HG02943 (cell line): Measurements from ENCODE around the gene ARHGAP45.

Experiments used
- ATAC-seq: cut with Tn5 transposase; IDR thresholded peaks from one replicate; pipeline ENCODE4 v1.9.1; 2021; ENCODE audit warnings: mild to moderate bottlenecking, low read depth, moderate library complexity; ENCODE audit not compliant: unreplicated experiment

The ARHGAP45 gene

GRCh38 chr19:1068009-1069001 lies 1.3 kb downstream of the ARHGAP45 start:
- no peak for ATAC-seq

DNA sequence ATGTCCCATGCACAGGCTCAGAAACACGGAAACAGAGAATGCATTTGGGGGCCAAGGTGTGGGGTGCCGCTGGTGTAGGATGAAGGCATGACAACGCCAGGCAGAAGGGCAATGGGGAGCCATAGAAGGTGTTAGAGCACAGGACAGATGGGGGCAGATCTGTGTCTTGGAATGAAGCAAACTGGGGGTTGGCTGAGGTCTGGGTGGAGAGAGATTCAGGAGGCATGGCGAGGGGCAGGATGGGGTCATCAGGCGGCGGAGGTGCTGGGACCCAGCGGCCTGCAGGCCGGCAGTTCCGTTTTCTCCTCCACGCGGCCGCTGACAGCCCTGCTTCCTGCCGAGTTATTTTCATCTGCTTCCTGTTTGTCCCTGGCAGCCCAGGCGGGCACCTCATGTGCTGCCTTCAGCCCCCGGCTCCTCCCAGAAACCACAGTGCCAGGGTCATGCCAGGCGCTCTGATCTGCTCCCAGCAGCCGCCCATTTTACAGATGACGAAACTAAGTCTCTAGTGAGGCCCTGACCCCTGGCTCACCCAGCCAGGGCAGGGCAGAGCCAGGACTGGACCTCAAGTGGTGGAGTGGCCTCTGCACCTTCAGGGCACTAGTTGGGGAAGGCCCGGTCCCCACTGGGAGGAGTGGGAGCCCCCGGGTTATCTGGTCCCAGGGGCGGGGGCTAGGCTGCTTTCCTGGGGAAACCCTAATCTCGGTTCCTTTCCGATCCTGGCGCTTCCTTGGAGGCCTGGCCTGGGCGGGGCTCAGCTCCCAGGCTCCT lies 2.2 kb downstream of the ARHGAP45 start:
- ATAC-seq: no peak

GRCh38 chr19:1070576-1070930 lies 3.6 kb downstream of the ARHGAP45 start:
- no peak for ATAC-seq

- ATAC-seq: no peak
Measured at GRCh38 chr19:1070931-1071791, 4.2 kb downstream of the ARHGAP45 start.

GRCh38 chr19:1072371-1073015 lies 5.5 kb downstream of the ARHGAP45 start:
- ATAC-seq: no peak

- ATAC-seq: no peak
Measured at GRCh38 chr19:1073063-1073955, 6.3 kb downstream of the ARHGAP45 start.

DNA sequence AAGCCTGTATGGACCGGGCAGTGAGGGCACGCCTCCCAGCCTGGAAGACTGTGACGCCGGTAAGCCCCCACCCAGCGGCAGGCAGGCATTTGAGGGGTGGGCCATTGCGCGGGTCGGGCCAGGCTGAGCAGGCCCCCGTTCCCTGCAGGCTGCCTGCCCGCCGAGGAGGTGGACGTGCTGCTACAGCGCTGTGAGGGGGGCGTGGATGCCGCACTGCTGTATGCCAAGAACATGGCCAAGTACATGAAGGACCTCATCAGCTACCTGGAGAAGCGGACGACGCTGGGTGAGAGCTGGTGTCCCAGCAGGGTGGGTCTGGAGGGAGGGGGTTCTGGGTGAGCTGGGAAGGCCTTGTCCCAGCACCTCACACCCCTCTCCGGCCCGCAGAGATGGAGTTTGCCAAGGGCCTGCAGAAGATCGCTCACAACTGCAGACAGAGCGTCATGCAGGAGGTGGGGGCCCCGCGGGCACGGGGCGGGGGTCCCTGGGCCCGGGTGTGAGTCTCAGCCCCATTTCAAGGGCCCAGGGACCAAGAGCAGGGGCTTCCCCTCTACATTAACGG lies 7.1 kb downstream of the ARHGAP45 start:
- ATAC-seq: no peak

GRCh38 chr19:1074544-1075283 lies 7.7 kb downstream of the ARHGAP45 start:
- ATAC-seq: peak; percentile 35

- no peak for ATAC-seq
Measured at GRCh38 chr19:1076046-1076386, 9.0 kb downstream of the ARHGAP45 start.

DNA sequence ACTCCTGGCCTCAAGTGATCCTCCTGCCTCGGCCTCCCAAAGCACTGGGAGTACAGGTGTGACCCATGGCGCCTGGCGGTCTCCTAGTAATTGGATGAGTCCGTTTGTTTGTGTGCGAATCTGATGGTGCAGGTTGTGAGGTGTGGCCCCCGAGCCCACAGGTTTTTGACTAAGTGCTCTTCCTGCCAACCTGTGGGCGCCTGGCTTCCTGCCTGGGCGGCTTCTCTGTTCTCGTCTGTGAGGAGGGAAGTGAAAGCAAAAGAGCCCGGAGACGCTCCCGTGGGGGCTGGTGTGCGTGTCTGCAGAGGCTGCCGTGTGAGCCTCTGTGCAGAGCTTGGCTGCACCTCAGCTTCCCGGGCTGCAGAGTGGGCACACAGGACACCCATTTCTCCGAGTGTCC lies 10.0 kb downstream of the ARHGAP45 start:
- no peak for ATAC-seq

GRCh38 chr19:1079566-1080111 lies 12.7 kb downstream of the ARHGAP45 start:
- no peak for ATAC-seq

- ATAC-seq: no peak
Measured at GRCh38 chr19:1080360-1081161, 13.6 kb downstream of the ARHGAP45 start.

DNA sequence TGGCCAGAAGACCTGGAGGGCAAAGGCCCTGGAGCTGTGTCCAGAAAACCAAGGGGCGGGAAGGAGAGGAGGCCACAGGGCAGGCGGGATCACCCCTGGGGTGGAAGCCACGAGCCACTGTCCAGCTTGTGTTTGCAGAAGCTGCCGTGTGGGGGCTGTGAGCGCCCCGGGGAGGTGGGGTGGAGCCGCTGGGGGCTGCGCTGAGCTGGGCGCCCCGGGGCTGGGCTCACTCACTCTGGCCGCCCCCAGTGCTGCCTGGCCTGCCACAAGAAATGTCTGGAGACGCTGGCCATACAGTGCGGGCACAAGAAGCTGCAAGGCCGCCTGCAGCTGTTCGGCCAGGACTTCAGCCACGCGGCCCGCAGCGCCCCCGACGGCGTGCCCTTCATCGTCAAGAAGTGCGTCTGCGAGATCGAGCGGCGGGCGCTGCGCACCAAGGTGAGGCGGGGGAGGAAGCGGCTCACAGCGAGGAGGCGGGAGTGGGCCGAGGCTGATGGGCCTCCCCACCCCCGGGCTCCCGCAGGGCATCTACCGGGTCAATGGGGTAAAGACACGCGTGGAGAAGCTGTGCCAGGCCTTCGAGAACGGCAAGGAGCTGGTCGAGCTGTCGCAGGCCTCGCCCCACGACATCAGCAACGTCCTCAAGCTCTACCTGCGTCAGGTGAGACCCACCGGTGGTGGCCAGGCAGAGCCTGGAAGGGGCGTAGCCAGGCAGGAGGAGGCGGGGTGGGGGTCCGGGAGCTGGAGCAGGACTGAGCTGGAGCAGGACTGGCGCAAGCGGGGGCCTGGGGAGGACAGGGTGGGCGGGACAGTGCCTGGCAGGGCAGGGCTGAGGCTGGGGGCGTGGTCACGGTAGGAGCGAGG lies 14.6 kb downstream of the ARHGAP45 start:
- ATAC-seq: no peak

DNA sequence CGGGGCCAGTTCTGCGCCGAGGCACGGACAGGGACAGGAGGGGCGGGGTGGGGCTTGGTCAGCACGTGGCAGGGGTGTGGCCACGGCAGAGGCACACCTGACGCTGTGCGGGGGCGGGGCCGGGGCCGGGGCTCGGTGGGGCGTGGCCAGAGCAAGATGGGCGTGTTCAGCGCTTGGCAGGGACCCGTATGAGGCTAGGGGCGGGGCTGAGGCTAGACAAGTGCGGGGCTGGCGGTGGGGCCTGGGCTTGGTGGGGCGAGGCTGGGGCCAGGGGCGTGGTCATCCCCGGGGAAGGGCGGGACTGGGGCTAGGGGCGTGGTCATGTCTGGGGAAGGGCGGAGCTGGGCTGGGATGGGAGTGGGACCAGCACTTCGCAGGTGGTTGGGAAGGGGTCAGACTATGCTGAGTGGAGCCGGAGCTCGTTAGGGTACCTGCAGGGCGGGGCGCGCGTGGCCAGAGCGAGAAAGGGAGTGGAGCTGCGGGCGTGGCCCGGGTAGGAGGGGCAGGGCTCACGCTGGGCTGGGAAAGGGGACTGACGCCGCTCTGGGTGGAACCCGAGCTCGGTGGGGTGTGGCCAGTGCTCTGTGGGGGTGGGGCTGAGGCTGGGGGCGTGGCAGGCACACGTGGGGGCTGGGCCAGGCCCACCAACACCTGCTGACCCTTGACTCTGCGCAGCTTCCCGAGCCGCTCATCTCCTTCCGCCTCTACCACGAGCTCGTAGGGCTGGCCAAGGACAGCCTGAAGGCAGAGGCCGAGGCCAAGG lies 15.4 kb downstream of the ARHGAP45 start:
- ATAC-seq: no peak
